K562 (cell line): Measurements from ENCODE around the gene ATP6V0A1. TPM values are rescaled to one million over a fixed set of nuclear protein-coding genes. Genes with fewer than 3 reads are reported as not detected.

Source experiments
- ATAC-seq: fragments of 200-7000 bp; cut with Tn5 transposase; 3 replicates; pipeline ENCODE4 v1.9.1; 2020; ENCODE audit warnings: moderate library complexity
- BruUV-seq: library from RNA; stranded (reverse); fragments of 400-500 nt; replicated peaks from 2 replicates; lab custom pipeline; 2021; lab: Mats Ljungman, UMichigan
- CTCF ChIA-PET: fragments of 300-600 bp; formaldehyde crosslinking; extraction: SDS; loops from one replicate; lab custom pipeline; 2021; ENCODE audit warnings: low intra/inter-chr PET ratio; lab: Yijun Ruan, JAX
- POLR2A ChIA-PET: fragments of 300-600, 350-650 bp; sonication (Branson Sonifier 250); formaldehyde crosslinking; extraction: SDS; loops from one replicate; lab custom pipeline; 2021; ENCODE audit warnings: antibody characterized with exemption, inconsistent platforms; lab: Yijun Ruan, JAX
- DNase-seq, 4 experiments: peaks; one replicate each; pipeline versions ENCODE4 v3.0.0 to v3.0.0-alpha.2; 2011 to 2018; ENCODE audit warnings: low spot score in 3 of 4, mixed read lengths in 3 of 4; ENCODE audit errors: extremely low read depth in 1 of 4
- FAIRE-seq: peaks from 2 replicates; lab custom pipeline; 2011; peaks lifted over from hg19 to GRCh38; lab: Jason Lieb, UNC
- H2AFZ ChIP-seq: 2 replicates; pipeline ENCODE4 v1.6.0; 2011; ENCODE audit warnings: low read depth, low read length, control low read depth, inconsistent platforms
- H3K27ac ChIP-seq: fragments of 200-600 bp; 3 replicates; pipeline ENCODE4 v1.8.0; 2011; ENCODE audit warnings: low read depth, mild to moderate bottlenecking, control low read depth, inconsistent platforms, low read length, moderate library complexity, mixed read lengths; ENCODE audit errors: extremely low read depth
- H3K27me3 ChIP-seq, 2 experiments: fragments of 300-600 bp in 1 of 2; 2 replicates in 1 of 2; 3 replicates in 1 of 2; pipeline versions ENCODE4 v1.6.0 to v1.8.0; 2011; ENCODE audit warnings: inconsistent platforms in 2 of 2, low read length in 2 of 2, mild to moderate bottlenecking in 1 of 2, mixed read lengths in 1 of 2, moderate library complexity in 1 of 2; ENCODE audit not compliant: control insufficient read depth in 2 of 2, insufficient read depth in 2 of 2
- H3K36me3 ChIP-seq: fragments of 300-600 bp; 3 replicates; pipeline ENCODE4 v1.8.0; 2011; ENCODE audit warnings: mild to moderate bottlenecking, low read length, inconsistent platforms; ENCODE audit not compliant: control insufficient read depth, insufficient read depth
- H3K4me1 ChIP-seq, 2 experiments: fragments of 200-600 bp in 1 of 2; replicated peaks in 1 of 2; 2 replicates in 1 of 2; 3 replicates in 1 of 2; pipeline versions ENCODE4 v1.5.1 to v1.8.0; 2011; ENCODE audit warnings: inconsistent platforms in 2 of 2, low read length in 2 of 2, mild to moderate bottlenecking in 1 of 2, mixed read lengths in 1 of 2, moderate library complexity in 1 of 2; ENCODE audit not compliant: control insufficient read depth in 2 of 2, insufficient read depth in 2 of 2
- H3K4me2 ChIP-seq: 2 replicates; pipeline ENCODE4 v1.6.1; 2011; ENCODE audit warnings: low read length, control low read depth, inconsistent platforms, mixed read lengths; ENCODE audit not compliant: insufficient read depth
- H3K4me3 ChIP-seq: fragments of 200-600 bp; sonication (generic), shearing (Covaris generic); 2 replicates; pipeline ENCODE4 v1.5.1; 2016; ENCODE audit warnings: control low read depth, inconsistent platforms
- H3K79me2 ChIP-seq: fragments of 200-600 bp; 3 replicates; pipeline ENCODE4 v1.8.0; 2011; ENCODE audit warnings: low read length, inconsistent platforms; ENCODE audit not compliant: control insufficient read depth, insufficient read depth
- H3K9ac ChIP-seq, 2 experiments: 2 replicates each; pipeline versions ENCODE4 v1.6.0 to v1.6.1; 2011; ENCODE audit warnings: low read depth in 2 of 2, low read length in 2 of 2, control low read depth in 1 of 2, inconsistent platforms in 1 of 2, mild to moderate bottlenecking in 1 of 2, mixed read lengths in 1 of 2; ENCODE audit not compliant: insufficient read depth in 1 of 2
- H3K9me1 ChIP-seq: one replicate; pipeline ENCODE4 v1.6.0; 2011; ENCODE audit warnings: inconsistent platforms, mild to moderate bottlenecking, low read length, moderate library complexity; ENCODE audit not compliant: control insufficient read depth, insufficient read depth
- H3K9me3 ChIP-seq: replicated peaks from 2 replicates; pipeline ENCODE4 v1.5.1; 2011; ENCODE audit warnings: low read depth, low read length, inconsistent platforms; ENCODE audit not compliant: control insufficient read depth, insufficient read depth
- H4K20me1 ChIP-seq: replicated peaks from 2 replicates; pipeline ENCODE4 v1.6.1; 2011; ENCODE audit warnings: low read length, inconsistent platforms, mixed read lengths; ENCODE audit not compliant: control insufficient read depth, insufficient read depth
- PCBP1 ChIP-seq: fragments of 200-400 bp; formaldehyde crosslinking; IDR thresholded peaks from 2 replicates; pipeline ENCODE4 v1.6.1; 2018; ENCODE audit warnings: mild to moderate bottlenecking, low read depth, low read length; ENCODE audit not compliant: poor library complexity, severe bottlenecking
- PURB ChIP-seq: sonication (generic); formaldehyde crosslinking; IDR thresholded peaks from 2 replicates; pipeline ENCODE4 v1.9.0; 2021; ENCODE audit warnings: low read depth, mild to moderate bottlenecking, missing genetic modification reagents
- XRCC4 ChIP-seq: IDR thresholded peaks from one replicate; pipeline ENCODE4 v1.6.1; 2011; ENCODE audit not compliant: insufficient read depth, insufficient read length; ENCODE audit errors: extremely low read depth
- ZBTB1 ChIP-seq: sonication (generic); formaldehyde crosslinking; IDR thresholded peaks from 2 replicates; pipeline ENCODE4 v1.8.1; 2023; ENCODE audit warnings: missing genetic modification reagents, low read depth, mild to moderate bottlenecking, borderline replicate concordance
- ZNF707 ChIP-seq: fragments of 250-450 bp; sonication (Bioruptor Pico); conservative IDR thresholded peaks from 2 replicates; pipeline ENCODE4 v1.8.0; 2022; ENCODE audit warnings: inconsistent platforms, mild to moderate bottlenecking, moderate library complexity
- ZSCAN29 ChIP-seq: fragments of 450-650 bp; IDR thresholded peaks from 2 replicates; pipeline ENCODE4 v1.6.1; 2017
- WGBS: fragments of 100-300 bp; shearing (Covaris generic); methylation state at CpG from one replicate; pipeline ENCODE4 v1.1.6; 2016; ENCODE audit warnings: low coverage, mixed read lengths; ENCODE audit not compliant: insufficient coverage; ENCODE audit errors: missing lambda C conversion rate; 5-methylcytosine and 5-hydroxymethylcytosine counted together
- in situ Hi-C: fragments of 300-500 bp; cut with MboI; formaldehyde crosslinking; loops from 4 replicates; pipeline ENCODE4 v1.15.0; 2018; ENCODE audit warnings: inconsistent platforms, mixed read lengths
- intact Hi-C: fragments of 100-400 bp; cut with micrococcal nuclease; formaldehyde crosslinking; loops from 2 replicates; pipeline ENCODE4 v1.14.2; 2022
- polyA plus RNA-seq, 8 experiments: library from polyadenylated mRNA; depleted of rRNA in 4 of 8; stranded (reverse) in 5 of 8; unstranded in 3 of 8; fragments of >200 nt; fragmentation: Nextera tagmentation in 2 of 8; fragmentation: Illumina TruSeq in 1 of 8; extraction: Ambion mirVana in 2 of 8; extraction: Trizol in 1 of 8; gene quantifications; 2 replicates each; pipeline versions ENCODE4 v1.2.1 to v1.2.3, GENCODE V29; 2011 to 2014; ENCODE audit warnings: inconsistent platforms in 1 of 8, missing spikeins in 1 of 8
- total RNA-seq, 7 experiments: library from RNA; depleted of rRNA in 6 of 7; stranded (reverse); fragments of >200 nt in 6 of 7; fragmentation: Illumina TruSeq in 2 of 7; extraction: Trizol in 2 of 7; gene quantifications; 2 replicates each; pipeline versions ENCODE4 v1.2.1 to v1.2.3, GENCODE V29; 2011 to 2021; ENCODE audit warnings: low replicate concordance in 1 of 7
- TF ChIP-seq, protein P1 (sequence below): fragments of 250-450 bp; sonication (Bioruptor Pico); IDR thresholded peaks from 2 replicates; pipeline ENCODE4 v1.5.0; 2021

Gene ATP6V0A1
- total and polyA plus RNA-seq, 9 of the 15 experiments (the other 6 are each of a cell fraction or from before 2014, with no cell fraction given), result 11.8 to 158 (median 75.5) TPM

- CTCF ChIA-PET, result no interaction called here
- Histone ChIP-seq H3K4me2 (peak overlapping the region; percentile 92), H3K27me3 (no peaks in the 10 kb centered on the region), H3K79me2 (peaks cover 53% of the 10 kb centered on the region), H3K27ac (peak overlapping the region; percentile 88; the same call in 2 of the 3 replicates), H3K4me3 (peak overlapping the region; percentile 74; the same call in 1 of the 2 replicates), H3K9ac (peak overlapping the region; percentile 93 to 99), H2AFZ (no peak overlapping the region), H3K36me3 (peaks cover 49% of the 10 kb centered on the region), H3K9me1 (no peaks in the 10 kb centered on the region), H3K9me3 (no peaks in the 10 kb centered on the region), H3K4me1 (peaks cover 29 to 72% of the 10 kb centered on the region in 2 experiments), H4K20me1 (no peaks in the 10 kb centered on the region)
- intact Hi-C loops (no loop called here), in situ Hi-C loops (no loop called here)
- ATAC-seq (no peak), DNase-seq (no peak), FAIRE-seq (no peak)
- TF ChIP-seq ZNF707 (CRISPR knock-in tag), result no peak
- no peak for TF ChIP-seq XRCC4
- TF ChIP-seq, protein P1, sequence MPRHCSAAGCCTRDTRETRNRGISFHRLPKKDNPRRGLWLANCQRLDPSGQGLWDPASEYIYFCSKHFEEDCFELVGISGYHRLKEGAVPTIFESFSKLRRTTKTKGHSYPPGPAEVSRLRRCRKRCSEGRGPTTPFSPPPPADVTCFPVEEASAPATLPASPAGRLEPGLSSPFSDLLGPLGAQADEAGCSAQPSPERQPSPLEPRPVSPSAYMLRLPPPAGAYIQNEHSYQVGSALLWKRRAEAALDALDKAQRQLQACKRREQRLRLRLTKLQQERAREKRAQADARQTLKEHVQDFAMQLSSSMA, result no peak
- no peak for TF ChIP-seq PCBP1
- no peak for TF ChIP-seq ZBTB1 (CRISPR knock-in tag)
- TF ChIP-seq ZSCAN29, result no peak
- no peak for TF ChIP-seq PURB (CRISPR knock-in tag)
- 66% methylated on average over 9 of the region's 9 CpGs for WGBS
- POLR2A ChIA-PET, result interaction anchor here (1.2 to 8.3 kb wide), 3 partner anchors 10 to 23 kb away, joined by 4 to 58 read pairs (median 7); partner anchors contain the start of gene PSMC3IP
- no TSS peak for BruUV-seq
Observed at GRCh38 chr17:42563950-42564349, 105.3 kb downstream of the ATP6V0A1 start.
